ENCODE results near the gene SV2A.

The SV2A gene

DNA sequence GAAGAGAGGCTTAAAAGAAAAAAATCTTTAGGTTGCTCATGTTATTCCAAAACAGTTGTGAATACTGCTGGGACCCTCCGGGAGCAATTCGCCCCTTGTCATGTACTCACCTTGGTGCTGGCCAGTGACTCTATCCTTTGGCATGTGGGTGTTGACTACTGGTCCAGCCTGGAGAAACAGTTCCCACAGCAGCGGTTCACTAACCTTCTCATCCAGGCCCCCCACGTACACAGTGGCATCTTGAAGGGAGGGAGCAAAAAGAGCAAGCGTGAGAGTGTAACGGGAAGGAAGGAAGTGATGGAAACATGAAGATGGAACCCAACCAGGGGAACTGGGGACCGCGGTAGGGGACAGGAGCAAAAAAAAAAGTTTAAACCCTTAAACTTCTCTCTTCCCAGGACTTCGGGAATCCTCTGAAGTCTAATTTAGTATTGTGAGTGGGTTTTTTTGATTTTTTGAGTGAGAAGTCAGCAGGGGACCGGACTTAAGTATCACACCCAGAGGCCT is 9.5 kb upstream of the SV2A start:
- peaks cover 40 to 83% of the 10 kb centered on the region in 2 experiments for H3K36me3 ChIP-seq (ENCODE audit: control insufficient read depth in 1 of 2, insufficient read depth in 2 of 2, low read depth in 1 of 2, low read length in 2 of 2)
- peak overlapping the region; percentile 20 for H3K4me2 ChIP-seq (ENCODE audit: low read length, poor library complexity, severe bottlenecking)
- H3K4me3 ChIP-seq (ENCODE audit: insufficient read depth in 1 of 2, low read depth in 1 of 2, low read length in 2 of 2), result peak overlapping the region; percentile 91 to 97
- WGBS, result 2% methylated on average over 4 of the region's 10 CpGs
- H4K91ac ChIP-seq (ENCODE audit: low read length), result no peak overlapping the region
- peak overlapping the region; percentile 74 for H2BK5ac ChIP-seq (ENCODE audit: low read depth, low read length, poor library complexity, severe bottlenecking)
- no peak overlapping the region for H2BK12ac ChIP-seq (ENCODE audit: low read length in 2 of 2)
- no peak for DNase-seq
- no peak overlapping the region for H3K14ac ChIP-seq (ENCODE audit: low read length in 2 of 2)
- H3K79me1 ChIP-seq (replicated peaks; ENCODE audit: low read length, poor library complexity, severe bottlenecking), result peaks cover 19% of the 10 kb centered on the region
- H2BK15ac ChIP-seq (ENCODE audit: low read depth, poor library complexity, severe bottlenecking), result peak overlapping the region; percentile 34
- no peaks in the 10 kb centered on the region for H3K27me3 ChIP-seq (ENCODE audit: control insufficient read depth in 1 of 2, insufficient read depth in 1 of 2, low read length in 2 of 2)
- H3K23ac ChIP-seq (ENCODE audit: low read length in 2 of 2), result no peak overlapping the region
- H4K8ac ChIP-seq (ENCODE audit: low read length), result peak overlapping the region; percentile 70
- H3K27ac ChIP-seq (ENCODE audit: low read length, poor library complexity, severe bottlenecking), result peak overlapping the region; percentile 88
- peaks cover 9% of the 10 kb centered on the region for H3K4me1 ChIP-seq (ENCODE audit: control insufficient read depth, insufficient read depth, low read depth, low read length)
- H2BK120ac ChIP-seq (ENCODE audit: low read depth, low read length), result no peak overlapping the region
- H3K9me3 ChIP-seq (ENCODE audit: control insufficient read depth, low read length), result no peaks in the 10 kb centered on the region
- H3K9ac ChIP-seq (ENCODE audit: low read length), result peak overlapping the region; percentile 99
- H3K4ac ChIP-seq (ENCODE audit: low read depth in 1 of 2, low read length in 2 of 2), result peak overlapping the region; percentile 6 to 86
- H2AFZ ChIP-seq (ENCODE audit: low read depth, low read length), result no peak overlapping the region
- peak overlapping the region; percentile 70 for H2AK5ac ChIP-seq (ENCODE audit: low read length, severe bottlenecking)
- H3K18ac ChIP-seq (ENCODE audit: low read depth in 1 of 2, low read length in 2 of 2), result peak overlapping the region in 1 of 2 experiments; percentile 92

DNA sequence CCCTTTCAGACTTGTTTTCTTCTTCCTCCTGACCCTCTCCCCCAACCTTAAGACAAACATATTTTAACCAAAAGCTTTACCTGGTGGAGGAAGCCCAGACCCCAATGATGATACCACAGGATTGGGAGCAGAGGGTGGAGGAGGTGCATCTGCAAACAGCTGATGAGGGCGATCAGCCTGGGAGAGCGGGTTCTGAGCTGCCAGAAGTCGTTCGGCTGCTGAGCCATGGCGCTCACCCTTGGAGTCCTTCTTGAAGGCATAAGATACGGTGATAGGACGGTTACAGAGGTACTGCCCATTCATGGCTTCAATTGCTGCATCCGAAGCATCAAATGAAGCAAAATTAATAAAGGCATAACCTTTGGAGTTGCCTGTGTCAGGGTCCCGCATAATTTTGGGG is 8.7 kb upstream of the SV2A start:
- Histone ChIP-seq H3K9me3 (ENCODE audit: control insufficient read depth, low read length) (no peaks in the 10 kb centered on the region), H3K4me2 (ENCODE audit: low read length, poor library complexity, severe bottlenecking) (peak overlapping the region; percentile 6), H2AFZ (ENCODE audit: low read depth, low read length) (no peak overlapping the region), H3K4me3 (ENCODE audit: insufficient read depth in 1 of 2, low read depth in 1 of 2, low read length in 2 of 2) (peak overlapping the region in 1 of 2 experiments; percentile 97), H3K18ac (ENCODE audit: low read depth in 1 of 2, low read length in 2 of 2) (no peak overlapping the region), H2BK5ac (ENCODE audit: low read depth, low read length, poor library complexity, severe bottlenecking) (no peak overlapping the region), H4K8ac (ENCODE audit: low read length) (no peak overlapping the region), H2BK15ac (ENCODE audit: low read depth, poor library complexity, severe bottlenecking) (no peak overlapping the region), H4K91ac (ENCODE audit: low read length) (no peak overlapping the region), H2AK5ac (ENCODE audit: low read length, severe bottlenecking) (no peak overlapping the region), H3K14ac (ENCODE audit: low read length in 2 of 2) (no peak overlapping the region), H3K27ac (ENCODE audit: low read length, poor library complexity, severe bottlenecking) (no peak overlapping the region), H3K4ac (ENCODE audit: low read depth in 1 of 2, low read length in 2 of 2) (no peak overlapping the region), H3K9ac (ENCODE audit: low read length) (no peak overlapping the region), H3K36me3 (ENCODE audit: control insufficient read depth in 1 of 2, insufficient read depth in 2 of 2, low read depth in 1 of 2, low read length in 2 of 2) (peaks cover 36 to 83% of the 10 kb centered on the region in 2 experiments), H2BK12ac (ENCODE audit: low read length in 2 of 2) (no peak overlapping the region), H3K4me1 (ENCODE audit: control insufficient read depth, insufficient read depth, low read depth, low read length) (peaks cover 9% of the 10 kb centered on the region), H3K79me1 (replicated peaks; ENCODE audit: low read length, poor library complexity, severe bottlenecking) (peaks cover 19% of the 10 kb centered on the region), H3K27me3 (ENCODE audit: control insufficient read depth in 1 of 2, insufficient read depth in 1 of 2, low read length in 2 of 2) (no peaks in the 10 kb centered on the region), H2BK120ac (ENCODE audit: low read depth, low read length) (no peak overlapping the region), H3K23ac (ENCODE audit: low read length in 2 of 2) (peak overlapping the region in 1 of 2 experiments; percentile 42)
- whole genome bisulfite sequencing, result 97% methylated on average over 9 of the region's 9 CpGs
- DNase-seq, result no peak

- H2BK120ac ChIP-seq (ENCODE audit: low read depth, low read length), result no peak overlapping the region
Measured at GRCh38 chr1:149925751-149926150, 8.1 kb upstream of the SV2A start.

GRCh38 chr1:149925345-149925744 is 7.7 kb upstream of the SV2A start:
- Histone ChIP-seq H2AFZ (ENCODE audit: low read depth, low read length) (no peak overlapping the region), H4K8ac (ENCODE audit: low read length) (no peak overlapping the region), H3K9ac (ENCODE audit: low read length) (no peak overlapping the region), H3K36me3 (ENCODE audit: control insufficient read depth in 1 of 2, insufficient read depth in 2 of 2, low read depth in 1 of 2, low read length in 2 of 2) (peaks cover 32 to 73% of the 10 kb centered on the region in 2 experiments), H3K4me2 (ENCODE audit: low read length, poor library complexity, severe bottlenecking) (no peak overlapping the region), H3K18ac (ENCODE audit: low read depth in 1 of 2, low read length in 2 of 2) (no peak overlapping the region), H3K4me1 (ENCODE audit: control insufficient read depth, insufficient read depth, low read depth, low read length) (peaks cover 9% of the 10 kb centered on the region), H3K4ac (ENCODE audit: low read depth in 1 of 2, low read length in 2 of 2) (no peak overlapping the region), H2BK120ac (ENCODE audit: low read depth, low read length) (no peak overlapping the region), H2BK12ac (ENCODE audit: low read length in 2 of 2) (no peak overlapping the region), H3K14ac (ENCODE audit: low read length in 2 of 2) (no peak overlapping the region), H3K4me3 (ENCODE audit: insufficient read depth in 1 of 2, low read depth in 1 of 2, low read length in 2 of 2) (no peak overlapping the region), H2AK5ac (ENCODE audit: low read length, severe bottlenecking) (no peak overlapping the region), H3K9me3 (ENCODE audit: control insufficient read depth, low read length) (no peaks in the 10 kb centered on the region), H4K91ac (ENCODE audit: low read length) (no peak overlapping the region), H2BK15ac (ENCODE audit: low read depth, poor library complexity, severe bottlenecking) (no peak overlapping the region), H3K27me3 (ENCODE audit: control insufficient read depth in 1 of 2, insufficient read depth in 1 of 2, low read length in 2 of 2) (no peaks in the 10 kb centered on the region), H2BK5ac (ENCODE audit: low read depth, low read length, poor library complexity, severe bottlenecking) (no peak overlapping the region), H3K23ac (ENCODE audit: low read length in 2 of 2) (no peak overlapping the region), H3K79me1 (replicated peaks; ENCODE audit: low read length, poor library complexity, severe bottlenecking) (peaks cover 17% of the 10 kb centered on the region), H3K27ac (ENCODE audit: low read length, poor library complexity, severe bottlenecking) (no peak overlapping the region)
- WGBS, result 97% methylated on average over 3 of the region's 3 CpGs
- DNase-seq, result no peak

More at GRCh38 chr1:149925751-149926150, 8.1 kb upstream of the SV2A start:
- Histone ChIP-seq H3K9ac (ENCODE audit: low read length) (no peak overlapping the region), H3K4me2 (ENCODE audit: low read length, poor library complexity, severe bottlenecking) (no peak overlapping the region), H2BK12ac (ENCODE audit: low read length in 2 of 2) (no peak overlapping the region), H3K4me3 (ENCODE audit: insufficient read depth in 1 of 2, low read depth in 1 of 2, low read length in 2 of 2) (peak overlapping the region in 1 of 2 experiments; percentile 97), H2AFZ (ENCODE audit: low read depth, low read length) (no peak overlapping the region), H3K14ac (ENCODE audit: low read length in 2 of 2) (no peak overlapping the region), H3K36me3 (ENCODE audit: control insufficient read depth in 1 of 2, insufficient read depth in 2 of 2, low read depth in 1 of 2, low read length in 2 of 2) (peaks cover 32 to 77% of the 10 kb centered on the region in 2 experiments), H3K27ac (ENCODE audit: low read length, poor library complexity, severe bottlenecking) (no peak overlapping the region), H4K91ac (ENCODE audit: low read length) (no peak overlapping the region), H3K9me3 (ENCODE audit: control insufficient read depth, low read length) (no peaks in the 10 kb centered on the region), H2BK15ac (ENCODE audit: low read depth, poor library complexity, severe bottlenecking) (no peak overlapping the region), H3K4ac (ENCODE audit: low read depth in 1 of 2, low read length in 2 of 2) (no peak overlapping the region), H3K4me1 (ENCODE audit: control insufficient read depth, insufficient read depth, low read depth, low read length) (peaks cover 9% of the 10 kb centered on the region), H3K18ac (ENCODE audit: low read depth in 1 of 2, low read length in 2 of 2) (no peak overlapping the region), H2AK5ac (ENCODE audit: low read length, severe bottlenecking) (no peak overlapping the region), H3K23ac (ENCODE audit: low read length in 2 of 2) (no peak overlapping the region), H2BK5ac (ENCODE audit: low read depth, low read length, poor library complexity, severe bottlenecking) (no peak overlapping the region), H4K8ac (ENCODE audit: low read length) (no peak overlapping the region), H3K79me1 (replicated peaks; ENCODE audit: low read length, poor library complexity, severe bottlenecking) (peaks cover 17% of the 10 kb centered on the region), H3K27me3 (ENCODE audit: control insufficient read depth in 1 of 2, insufficient read depth in 1 of 2, low read length in 2 of 2) (no peaks in the 10 kb centered on the region)
- 100% methylated on average over 2 of the region's 2 CpGs for WGBS
- DNase-seq, result no peak
